C4-2B (cell line): ENCODE results near the gene TAF1.
"Not testable (repeated sequence)": the region's sequence is repeated elsewhere in the genome, so short reads cannot be mapped to it uniquely, and the experiment has no call there.

ENCODE experiments used
- H3K27ac ChIP-seq: fragments of 450-650 bp; 2 replicates; pipeline ENCODE4 v1.5.1; 2017
- CTCF ChIP-seq: fragments of 450-650 bp; conservative IDR thresholded peaks from 2 replicates; pipeline ENCODE4 v1.5.1; 2017; ENCODE audit warnings: mild to moderate bottlenecking
- ZFX ChIP-seq: fragments of 450-650 bp; IDR thresholded peaks from 2 replicates; pipeline ENCODE4 v1.6.1; 2017

The TAF1 gene

GRCh38 chrX:71487814-71488213 lies 121.7 kb downstream of the TAF1 start:
- H3K27ac ChIP-seq, result peak overlapping the region; percentile 47
- no peak for TF ChIP-seq ZFX
- no peak for TF ChIP-seq CTCF

- TF ChIP-seq ZFX (no peak), CTCF (no peak)
Measured at GRCh38 chrX:71489540-71489939, 123.4 kb downstream of the TAF1 start.

GRCh38 chrX:71492231-71493065 lies 126.3 kb downstream of the TAF1 start:
- H3K27ac ChIP-seq, result no peak overlapping the region
- TF ChIP-seq CTCF (no peak), ZFX (no peak)

More at GRCh38 chrX:71489540-71489939, 123.4 kb downstream of the TAF1 start:
- H3K27ac ChIP-seq, result no peak overlapping the region

- no peak overlapping the region for H3K27ac ChIP-seq
- no peak for TF ChIP-seq ZFX
Measured at GRCh38 chrX:71493111-71493613, 127.0 kb downstream of the TAF1 start.

- H3K27ac ChIP-seq, result not testable (repeated sequence)
Measured at GRCh38 chrX:71495979-71496378, 129.8 kb downstream of the TAF1 start.

GRCh38 chrX:71496476-71496875 lies 130.3 kb downstream of the TAF1 start:
- H3K27ac ChIP-seq, result no peak overlapping the region
- TF ChIP-seq ZFX (no peak), CTCF (no peak)

GRCh38 chrX:71502080-71502479 lies 135.9 kb downstream of the TAF1 start:
- H3K27ac ChIP-seq, result not testable (repeated sequence)

- no peak overlapping the region for H3K27ac ChIP-seq
Measured at GRCh38 chrX:71504346-71504745, 138.2 kb downstream of the TAF1 start.

More at GRCh38 chrX:71504346-71504745, 138.2 kb downstream of the TAF1 start:
- no peak for TF ChIP-seq ZFX
- TF ChIP-seq CTCF, result no peak
